HG02852 (cell line): ENCODE results near the gene MOSMO.
A peak's percentile ranks its signal among the peaks of the same experiment; 100 is the strongest.

Experiments used
- ATAC-seq: cut with Tn5 transposase; IDR thresholded peaks from one replicate; pipeline ENCODE4 v1.9.1; 2021; ENCODE audit warnings: mild to moderate bottlenecking, moderate library complexity; ENCODE audit not compliant: unreplicated experiment

Gene MOSMO

GRCh38 chr16:22007509-22008214 lies at the start of gene MOSMO:
MOSMO (plus strand) TSS chr16:22008111; CDS start chr16:22008302, 191 bp downstream.
- peak; percentile 70 for ATAC-seq

- ATAC-seq, result no peak
These were observed 48.9 kb upstream of the MOSMO start for GRCh38 chr16:21959050-21959449.

GRCh38 chr16:21962475-21962874 lies 45.4 kb upstream of the MOSMO start:
- no peak for ATAC-seq

GRCh38 chr16:21963887-21964286 lies 44.0 kb upstream of the MOSMO start:
- ATAC-seq, result no peak

- no peak for ATAC-seq
These were observed 43.6 kb upstream of the MOSMO start for GRCh38 chr16:21964353-21964752.

GRCh38 chr16:21971856-21972255 lies 36.1 kb upstream of the MOSMO start:
- no peak for ATAC-seq

GRCh38 chr16:21973945-21974344 lies 34.0 kb upstream of the MOSMO start:
- no peak for ATAC-seq

- no peak for ATAC-seq
These were observed 27.9 kb upstream of the MOSMO start for GRCh38 chr16:21980032-21980431.

- no peak for ATAC-seq
These were observed 25.8 kb upstream of the MOSMO start for GRCh38 chr16:21982108-21982507.

- ATAC-seq, result no peak
These were observed 23.8 kb upstream of the MOSMO start for GRCh38 chr16:21984062-21984461.

- no peak for ATAC-seq
These were observed 22.4 kb upstream of the MOSMO start for GRCh38 chr16:21985524-21985923.

- ATAC-seq, result no peak
These were observed 21.1 kb upstream of the MOSMO start for GRCh38 chr16:21986692-21987246.

- ATAC-seq, result no peak
These were observed 20.4 kb upstream of the MOSMO start for GRCh38 chr16:21987498-21987897.

GRCh38 chr16:21989133-21989532 lies 18.8 kb upstream of the MOSMO start:
- ATAC-seq, result no peak

GRCh38 chr16:21989751-21990150 lies 18.2 kb upstream of the MOSMO start:
- ATAC-seq, result no peak

GRCh38 chr16:21990381-21990944 lies 17.4 kb upstream of the MOSMO start:
- no peak for ATAC-seq

GRCh38 chr16:21991621-21992020 lies 16.3 kb upstream of the MOSMO start:
- no peak for ATAC-seq

- no peak for ATAC-seq
These were observed 12.9 kb upstream of the MOSMO start for GRCh38 chr16:21994856-21995465.

- no peak for ATAC-seq
These were observed 10.8 kb upstream of the MOSMO start for GRCh38 chr16:21996923-21997696.

GRCh38 chr16:21997697-21998480 lies 10.0 kb upstream of the MOSMO start:
- no peak for ATAC-seq
